ENCODE results near the gene SLC52A3. TPM values are rescaled to one million over a fixed set of nuclear protein-coding genes. Genes with fewer than 3 reads are reported as not detected.

The SLC52A3 gene
- polyA plus RNA-seq, 2 of the 4 experiments (the other 2 are of a cell fraction) = 0.56 to 0.63 TPM

DNA sequence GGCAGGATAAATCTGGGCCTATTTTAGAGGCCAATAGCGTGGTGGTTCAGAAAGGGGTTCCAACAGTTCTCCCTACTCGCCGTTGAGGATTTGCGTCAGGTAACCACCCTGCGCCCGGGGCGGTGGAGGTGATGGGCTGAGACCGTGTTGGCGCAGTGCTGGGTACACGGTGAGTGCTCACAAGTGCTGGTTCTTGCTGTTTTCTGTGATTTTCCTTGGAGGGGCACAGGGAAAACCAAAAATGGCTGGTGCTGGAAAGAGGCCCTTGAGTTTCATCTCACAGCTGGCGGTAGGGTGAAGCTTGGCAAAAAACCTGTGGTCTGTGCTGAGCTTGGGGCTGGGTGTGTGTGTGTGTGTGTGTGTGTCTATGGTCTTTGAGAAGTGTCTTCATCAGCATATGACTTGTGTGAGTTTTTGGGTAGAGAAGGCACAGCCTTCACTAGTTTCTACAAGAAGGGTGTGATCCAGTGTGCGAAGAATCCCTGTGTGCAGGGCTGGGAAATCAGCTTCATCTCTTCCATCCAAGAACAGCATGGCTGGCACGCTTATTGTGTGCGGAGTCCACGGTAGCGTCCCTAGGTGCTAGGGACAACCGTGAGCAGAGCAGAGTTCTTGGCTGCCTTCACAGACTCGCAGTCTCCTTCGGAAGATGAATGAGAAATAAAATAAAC lies 57.4 kb downstream of the SLC52A3 start:
- DNase-seq (ENCODE audit: low read depth in 1 of 2, low spot score in 1 of 2) (no peak), ATAC-seq (peak in 1 of 2 experiments; percentile 22; a peak in 2 of 6 replicates), FAIRE-seq (no peak)
- WGBS (ENCODE audit: missing lambda C conversion rate) = 85% methylated on average over 19 of the region's 19 CpGs
- CTCF ChIA-PET = interaction anchor here (0.7 to 1.4 kb wide), 5 partner anchors 18 to 246 kb away, joined by 3 to 4 read pairs (median 3); no protein-coding TSS in a partner anchor
- Histone ChIP-seq H3K4me3 (no peak overlapping the region), H3K4me1 (no peaks in the 10 kb centered on the region), H3K9me3 (peaks cover 34% of the 10 kb centered on the region), H3K4me2 (no peak overlapping the region), H3K27ac (no peak overlapping the region)
- POLR2A ChIA-PET = no interaction called here
- TF ChIP-seq CBX2 (IDR thresholded peaks at IDR 0.05; ENCODE audit: borderline replicate concordance, low read depth) (no peak), HOXB5 (CRISPR knock-in tag; IDR thresholded peaks at IDR 0.05) (no peak)
- TF ChIP-seq, protein P1, sequence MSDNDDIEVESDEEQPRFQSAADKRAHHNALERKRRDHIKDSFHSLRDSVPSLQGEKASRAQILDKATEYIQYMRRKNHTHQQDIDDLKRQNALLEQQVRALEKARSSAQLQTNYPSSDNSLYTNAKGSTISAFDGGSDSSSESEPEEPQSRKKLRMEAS (IDR thresholded peaks at IDR 0.05) = no peak

Other genes starting within 250 kb of the SLC52A3 start
- 231 and 306 TPM in 2 replicates for gene CSNK2A1, start 224.7 kb downstream of the SLC52A3 start, polyA plus RNA-seq (2011; rRNA removed)
- 155 to 157 TPM (median 156 TPM) in 3 replicates for gene CSNK2A1, start 224.7 kb downstream of the SLC52A3 start, polyA plus RNA-seq (2017; fragmentation: RNase III; extraction: RNeasy Plus Mini Kit Qiagen cat#74134 plus additional on column Dnase treatment)
- not detected in 2 replicates for gene TCF15, start 158.2 kb downstream of the SLC52A3 start, polyA plus RNA-seq (2011; rRNA removed)
- gene TCF15, start 158.2 kb downstream of the SLC52A3 start, polyA plus RNA-seq (2017; fragmentation: RNase III; extraction: RNeasy Plus Mini Kit Qiagen cat#74134 plus additional on column Dnase treatment) = not detected in 3 replicates
- gene SRXN1, start 115.3 kb downstream of the SLC52A3 start, polyA plus RNA-seq (2011; rRNA removed) = 262 and 302 TPM in 2 replicates
- 170 to 213 TPM (median 183 TPM) in 3 replicates for gene SRXN1, start 115.3 kb downstream of the SLC52A3 start, polyA plus RNA-seq (2017; fragmentation: RNase III; extraction: RNeasy Plus Mini Kit Qiagen cat#74134 plus additional on column Dnase treatment)
- gene SCRT2, start 92.7 kb downstream of the SLC52A3 start, polyA plus RNA-seq (2011; rRNA removed) = not detected in 2 replicates
- gene SCRT2, start 92.7 kb downstream of the SLC52A3 start, polyA plus RNA-seq (2017; fragmentation: RNase III; extraction: RNeasy Plus Mini Kit Qiagen cat#74134 plus additional on column Dnase treatment) = not detected in 3 replicates
- 3.1 TPM in 2 replicates for gene FAM110A, start 65.2 kb upstream of the SLC52A3 start, polyA plus RNA-seq (2011; rRNA removed)
- 3.6 to 4.4 TPM (median 4.1 TPM) in 3 replicates for gene FAM110A, start 65.2 kb upstream of the SLC52A3 start, polyA plus RNA-seq (2017; fragmentation: RNase III; extraction: RNeasy Plus Mini Kit Qiagen cat#74134 plus additional on column Dnase treatment)
- gene ANGPT4, start 147.8 kb upstream of the SLC52A3 start, polyA plus RNA-seq (2011; rRNA removed) = 0.03 TPM in 1 of 2 replicates, not detected in the other
- 0.03 to 0.04 TPM (median 0.03 TPM) in 3 replicates for gene ANGPT4, start 147.8 kb upstream of the SLC52A3 start, polyA plus RNA-seq (2017; fragmentation: RNase III; extraction: RNeasy Plus Mini Kit Qiagen cat#74134 plus additional on column Dnase treatment)
- not detected in 2 replicates for gene RSPO4, start 233.8 kb upstream of the SLC52A3 start, polyA plus RNA-seq (2011; rRNA removed)
- gene RSPO4, start 233.8 kb upstream of the SLC52A3 start, polyA plus RNA-seq (2017; fragmentation: RNase III; extraction: RNeasy Plus Mini Kit Qiagen cat#74134 plus additional on column Dnase treatment) = not detected in 3 replicates